GM18861 (cell line): ENCODE measurements around the gene MRPS6.
A peak's percentile ranks its signal among the peaks of the same experiment; 100 is the strongest.

Source experiments
- ATAC-seq: cut with Tn5 transposase; IDR thresholded peaks from one replicate; pipeline ENCODE4 v1.9.1; 2021; ENCODE audit not compliant: unreplicated experiment

MRPS6 gene

GRCh38 chr21:34073032-34073748 is at the start of gene MRPS6, which contains the start of gene SLC5A3:
MRPS6 (plus strand) TSS chr21:34073578; CDS start chr21:34073701, 123 bp downstream.
SLC5A3 (plus strand) TSS chr21:34073578; CDS start chr21:34095199, 21,621 bp downstream.
- peak; percentile 58 for ATAC-seq

- no peak for ATAC-seq
Measured at GRCh38 chr21:34023691-34024373, 49.5 kb upstream of the MRPS6 start.

GRCh38 chr21:34024374-34024693 is 49.0 kb upstream of the MRPS6 start:
- ATAC-seq: no peak

GRCh38 chr21:34027721-34028461 is 45.5 kb upstream of the MRPS6 start:
- ATAC-seq: no peak

GRCh38 chr21:34029743-34030528 is 43.4 kb upstream of the MRPS6 start:
- peak; percentile 88 for ATAC-seq

GRCh38 chr21:34031835-34032370 is 41.5 kb upstream of the MRPS6 start:
- no peak for ATAC-seq

GRCh38 chr21:34034369-34035014 is 38.9 kb upstream of the MRPS6 start:
- ATAC-seq: no peak

GRCh38 chr21:34035619-34036354 is 37.6 kb upstream of the MRPS6 start:
- no peak for ATAC-seq

GRCh38 chr21:34037009-34037795 is 36.2 kb upstream of the MRPS6 start:
- no peak for ATAC-seq

- no peak for ATAC-seq
Measured at GRCh38 chr21:34039678-34040382, 33.5 kb upstream of the MRPS6 start.

GRCh38 chr21:34042735-34043134 is 30.6 kb upstream of the MRPS6 start:
- ATAC-seq: no peak

- ATAC-seq: no peak
Measured at GRCh38 chr21:34043333-34043732, 30.0 kb upstream of the MRPS6 start.

GRCh38 chr21:34046917-34047316 is 26.5 kb upstream of the MRPS6 start:
- peak; percentile 64 for ATAC-seq

GRCh38 chr21:34047835-34048234 is 25.5 kb upstream of the MRPS6 start:
- ATAC-seq: no peak

GRCh38 chr21:34052171-34052570 is 21.2 kb upstream of the MRPS6 start:
- ATAC-seq: no peak

- ATAC-seq: no peak
Measured at GRCh38 chr21:34054259-34054658, 19.1 kb upstream of the MRPS6 start.

GRCh38 chr21:34055615-34056014 is 17.8 kb upstream of the MRPS6 start:
- ATAC-seq: no peak

GRCh38 chr21:34061983-34062382 is 11.4 kb upstream of the MRPS6 start:
- no peak for ATAC-seq
